Vagina (tissue), 2 donors: Measurements from ENCODE around the gene ADGRG7. TPM values are rescaled to one million over a fixed set of nuclear protein-coding genes. Genes with fewer than 3 reads are reported as not detected.

ENCODE experiments used
- DNase-seq, 2 donors: peaks; one replicate each; pipeline ENCODE4 v3.0.0-alpha.2; 2017; ENCODE audit errors: extremely low spot score in 2 of 2
- H3K27ac ChIP-seq: fragments of 200-600 bp; sonication (generic); one replicate; pipeline ENCODE4 v1.5.1; 2019
- H3K27me3 ChIP-seq: fragments of 200-600 bp; sonication (generic); one replicate; pipeline ENCODE4 v1.5.1; 2019
- H3K36me3 ChIP-seq, 2 donors: fragments of 200-600 bp; sonication (generic); one replicate each; pipeline ENCODE4 v1.5.1; 2017 to 2019
- H3K4me1 ChIP-seq: fragments of 200-600 bp; sonication (generic); one replicate; pipeline ENCODE4 v1.5.1; 2019
- H3K4me3 ChIP-seq, 2 donors: fragments of 200-600 bp; sonication (generic); 1 replicate in 1 of 2; 2 replicates in 1 of 2; pipeline ENCODE4 v1.5.1; 2016 to 2019
- H3K9me3 ChIP-seq: fragments of 200-600 bp; sonication (generic); one replicate; pipeline ENCODE4 v1.5.1; 2019
- POLR2A ChIP-seq, 2 donors: fragments of 450-650 bp; IDR thresholded peaks; one replicate each; pipeline ENCODE4 v1.6.1; 2017; ENCODE audit warnings: antibody characterized with exemption in 2 of 2, mild to moderate bottlenecking in 2 of 2, moderate library complexity in 2 of 2
- POLR2AphosphoS5 ChIP-seq, 2 donors: sonication (generic); formaldehyde crosslinking; IDR thresholded peaks; one replicate each; pipeline ENCODE4 v1.9.0; 2017; ENCODE audit warnings: antibody characterized with exemption in 2 of 2, mild to moderate bottlenecking in 2 of 2, low read depth in 1 of 2; ENCODE audit not compliant: insufficient read depth in 1 of 2
- intact Hi-C: fragments of 100-400 bp; cut with DNase I; formaldehyde crosslinking; loops from one replicate; pipeline ENCODE4 v1.15.1; 2023
- total RNA-seq: library from RNA; depleted of rRNA; stranded (reverse); fragments of >200 nt; gene quantifications from one replicate; pipeline ENCODE4 v1.2.3, GENCODE V29; 2016
- TF ChIP-seq, protein P1 (sequence below), 3 experiments: fragments of 450-650 bp in 2 of 3; fragments of 200-600 bp in 1 of 3; sonication (generic) in 1 of 3; IDR thresholded peaks; one replicate each; pipeline ENCODE4 v1.5.1; 2017 to 2019; ENCODE audit warnings: antibody characterized with exemption in 3 of 3, mild to moderate bottlenecking in 2 of 3, moderate library complexity in 2 of 3

Gene ADGRG7
- total RNA-seq, 1 donor from 2014 or later = not detected

DNA sequence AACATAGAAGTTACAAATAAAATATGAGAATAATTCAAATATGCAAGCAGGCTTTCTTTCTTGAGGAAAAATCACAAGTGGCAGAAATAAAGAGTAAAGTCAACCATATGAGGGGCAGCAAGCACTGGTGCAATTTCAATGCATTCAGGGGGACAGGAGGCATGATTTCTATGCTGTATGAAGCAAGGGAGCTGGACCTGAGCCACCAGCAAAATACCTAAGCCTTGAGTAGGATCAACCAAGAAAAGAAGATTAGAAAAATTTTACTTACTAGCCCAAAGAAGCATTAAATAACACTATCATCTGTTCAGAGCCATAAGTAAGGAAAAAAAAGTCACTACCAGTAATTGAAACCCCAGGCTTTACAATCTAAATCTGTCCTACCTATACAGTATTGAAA lies 6.3 kb downstream of the ADGRG7 start:
- Histone ChIP-seq H3K4me3 (no peak overlapping the region), H3K27ac (no peak overlapping the region), H3K9me3 (no peaks in the 10 kb centered on the region), H3K36me3 (no peaks in the 10 kb centered on the region), H3K27me3 (no peaks in the 10 kb centered on the region), H3K4me1 (no peaks in the 10 kb centered on the region)
- TF ChIP-seq POLR2AphosphoS5 (IDR thresholded peaks at IDR 0.05; ENCODE audit: insufficient read depth in 1 of 2, low read depth in 1 of 2) (no peak), POLR2A (IDR thresholded peaks at IDR 0.05) (no peak)
- TF ChIP-seq, protein P1, sequence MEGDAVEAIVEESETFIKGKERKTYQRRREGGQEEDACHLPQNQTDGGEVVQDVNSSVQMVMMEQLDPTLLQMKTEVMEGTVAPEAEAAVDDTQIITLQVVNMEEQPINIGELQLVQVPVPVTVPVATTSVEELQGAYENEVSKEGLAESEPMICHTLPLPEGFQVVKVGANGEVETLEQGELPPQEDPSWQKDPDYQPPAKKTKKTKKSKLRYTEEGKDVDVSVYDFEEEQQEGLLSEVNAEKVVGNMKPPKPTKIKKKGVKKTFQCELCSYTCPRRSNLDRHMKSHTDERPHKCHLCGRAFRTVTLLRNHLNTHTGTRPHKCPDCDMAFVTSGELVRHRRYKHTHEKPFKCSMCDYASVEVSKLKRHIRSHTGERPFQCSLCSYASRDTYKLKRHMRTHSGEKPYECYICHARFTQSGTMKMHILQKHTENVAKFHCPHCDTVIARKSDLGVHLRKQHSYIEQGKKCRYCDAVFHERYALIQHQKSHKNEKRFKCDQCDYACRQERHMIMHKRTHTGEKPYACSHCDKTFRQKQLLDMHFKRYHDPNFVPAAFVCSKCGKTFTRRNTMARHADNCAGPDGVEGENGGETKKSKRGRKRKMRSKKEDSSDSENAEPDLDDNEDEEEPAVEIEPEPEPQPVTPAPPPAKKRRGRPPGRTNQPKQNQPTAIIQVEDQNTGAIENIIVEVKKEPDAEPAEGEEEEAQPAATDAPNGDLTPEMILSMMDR (IDR thresholded peaks at IDR 0.05) = no peak
- intact Hi-C loops = no loop called here
- no peak for DNase-seq

DNA sequence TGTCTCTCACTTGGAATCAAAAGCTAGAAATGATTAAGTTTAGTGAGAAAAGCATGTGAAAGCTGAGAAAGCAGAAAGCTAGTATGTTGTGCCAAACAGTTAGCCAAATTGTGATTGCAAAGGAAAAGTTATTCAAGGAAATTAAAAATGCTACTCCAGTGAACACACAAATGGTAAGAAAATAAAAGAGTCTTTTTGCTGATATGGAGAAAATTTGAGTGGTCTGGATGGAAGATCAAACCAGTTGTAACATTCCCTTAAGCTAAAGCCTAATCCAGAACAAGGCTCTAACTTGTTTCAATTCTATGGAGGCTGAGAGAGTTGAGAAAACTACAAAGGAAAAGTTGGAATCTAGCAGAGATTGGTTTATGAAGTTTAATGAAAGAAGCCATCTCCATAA lies 11.8 kb downstream of the ADGRG7 start:
- no peak overlapping the region for H3K27ac ChIP-seq
- H3K27me3 ChIP-seq = no peaks in the 10 kb centered on the region
- no peak overlapping the region for H3K4me3 ChIP-seq
- H3K4me1 ChIP-seq = no peaks in the 10 kb centered on the region
- no peak for DNase-seq
- H3K36me3 ChIP-seq = no peaks in the 10 kb centered on the region
- no peak for TF ChIP-seq POLR2A (IDR thresholded peaks at IDR 0.05)
- TF ChIP-seq, protein P1 (IDR thresholded peaks at IDR 0.05) = no peak
- intact Hi-C loops = no loop called here
- no peaks in the 10 kb centered on the region for H3K9me3 ChIP-seq

DNA sequence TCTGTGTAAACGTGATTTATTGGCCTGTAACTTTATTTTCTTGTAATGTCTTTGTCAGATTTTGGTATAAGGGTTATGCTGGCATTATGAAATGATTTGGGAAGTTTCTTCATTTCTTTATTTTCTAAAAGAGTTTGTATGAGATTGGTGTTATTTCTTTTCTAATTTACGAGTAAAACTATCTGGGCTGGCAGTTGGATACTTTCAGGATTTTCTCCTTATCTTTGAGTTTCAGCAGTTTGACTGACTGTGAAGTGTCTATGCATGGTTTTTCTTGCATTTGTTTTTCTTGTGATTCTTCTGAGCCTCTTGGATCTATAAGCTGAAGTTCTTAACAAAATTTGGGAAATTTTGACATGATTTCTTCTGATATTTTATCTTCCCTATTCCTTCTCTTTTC lies 18.1 kb downstream of the ADGRG7 start:
- Histone ChIP-seq H3K9me3 (no peaks in the 10 kb centered on the region), H3K27me3 (no peaks in the 10 kb centered on the region), H3K4me3 (no peak overlapping the region), H3K4me1 (no peaks in the 10 kb centered on the region), H3K27ac (no peak overlapping the region), H3K36me3 (no peaks in the 10 kb centered on the region)
- DNase-seq = no peak
- TF ChIP-seq POLR2AphosphoS5 (IDR thresholded peaks at IDR 0.05; ENCODE audit: insufficient read depth in 1 of 2, low read depth in 1 of 2) (no peak), POLR2A (IDR thresholded peaks at IDR 0.05) (no peak)
- TF ChIP-seq, protein P1 (IDR thresholded peaks at IDR 0.05) = no peak
- intact Hi-C loops = no loop called here

DNA sequence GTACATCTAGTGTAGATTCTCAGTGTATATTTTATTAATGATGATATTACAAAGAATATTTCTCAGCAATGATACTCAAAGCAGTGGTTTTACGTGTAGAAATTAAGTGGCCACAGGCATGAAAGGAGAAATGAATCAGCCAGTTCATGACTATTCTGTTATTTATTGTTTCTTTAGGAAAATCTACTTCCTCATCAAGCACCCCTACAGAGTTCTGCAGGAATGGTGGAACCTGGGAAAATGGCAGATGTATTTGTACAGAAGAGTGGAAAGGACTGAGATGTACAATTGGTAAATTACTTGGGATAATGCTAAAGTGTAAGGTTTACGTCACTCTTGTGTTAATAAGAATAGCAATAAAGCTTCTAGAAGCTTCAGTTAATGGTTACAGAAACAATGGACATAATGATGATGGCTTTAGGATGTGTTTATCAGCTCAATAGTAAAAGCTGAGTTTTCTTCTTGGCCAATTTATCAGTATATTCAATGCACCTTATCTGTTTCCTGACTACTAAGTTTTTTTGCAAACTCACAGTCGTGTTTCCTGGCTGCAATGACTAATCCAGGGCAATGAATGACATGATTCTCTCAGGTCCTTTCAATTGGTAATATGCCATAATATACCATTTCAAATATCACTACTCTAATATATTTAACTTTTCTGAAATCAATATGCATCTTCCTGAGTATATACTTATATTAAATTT lies 20.2 kb downstream of the ADGRG7 start:
- no peaks in the 10 kb centered on the region for H3K36me3 ChIP-seq
- H3K27me3 ChIP-seq = no peaks in the 10 kb centered on the region
- H3K4me3 ChIP-seq = no peak overlapping the region
- no peaks in the 10 kb centered on the region for H3K4me1 ChIP-seq
- no peak for TF ChIP-seq POLR2AphosphoS5 (IDR thresholded peaks at IDR 0.05; ENCODE audit: insufficient read depth in 1 of 2, low read depth in 1 of 2)
- TF ChIP-seq, protein P1 (IDR thresholded peaks at IDR 0.05) = no peak
- H3K9me3 ChIP-seq = no peaks in the 10 kb centered on the region
- intact Hi-C loops = no loop called here
- no peak for DNase-seq
- no peak overlapping the region for H3K27ac ChIP-seq

DNA sequence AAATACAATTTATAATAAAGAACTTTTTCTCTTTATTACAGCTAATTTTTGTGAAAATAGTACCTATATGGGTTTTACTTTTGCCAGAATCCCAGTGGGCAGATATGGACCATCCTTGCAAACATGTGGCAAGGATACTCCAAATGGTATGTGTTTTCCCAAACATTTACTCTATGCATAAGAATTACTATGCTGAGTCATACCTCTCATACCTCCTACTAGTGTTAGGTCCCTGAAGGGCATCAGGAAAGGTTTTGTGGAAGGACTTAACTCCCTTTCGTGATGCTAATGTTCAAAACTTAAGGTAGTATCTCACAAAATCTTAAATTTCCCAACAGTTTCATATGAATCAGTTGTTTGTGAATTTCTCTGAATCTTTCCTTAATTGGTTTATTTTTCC lies 21.3 kb downstream of the ADGRG7 start:
- DNase-seq = no peak
- Histone ChIP-seq H3K36me3 (no peaks in the 10 kb centered on the region), H3K4me3 (no peak overlapping the region), H3K27me3 (no peaks in the 10 kb centered on the region), H3K4me1 (no peaks in the 10 kb centered on the region), H3K27ac (no peak overlapping the region), H3K9me3 (no peaks in the 10 kb centered on the region)
- intact Hi-C loops = no loop called here
- TF ChIP-seq, protein P1 (IDR thresholded peaks at IDR 0.05) = no peak
- no peak for TF ChIP-seq POLR2A (IDR thresholded peaks at IDR 0.05)
- no peak for TF ChIP-seq POLR2AphosphoS5 (IDR thresholded peaks at IDR 0.05; ENCODE audit: insufficient read depth in 1 of 2, low read depth in 1 of 2)
